ENCODE measurements around the gene PXDC1.

Gene PXDC1

GRCh38 chr6:3746696-3747095 is 4.8 kb downstream of the PXDC1 start:
- DNase-seq (ENCODE audit: low read depth), result no peak

- DNase-seq (ENCODE audit: low read depth), result no peak
Observed at GRCh38 chr6:3746119-3746691, 5.3 kb downstream of the PXDC1 start.

- DNase-seq (ENCODE audit: low read depth), result no peak
Observed at GRCh38 chr6:3745566-3746118, 5.9 kb downstream of the PXDC1 start.

- no peak for DNase-seq (ENCODE audit: low read depth)
Observed at GRCh38 chr6:3744901-3745470, 6.5 kb downstream of the PXDC1 start.

- no peak for DNase-seq (ENCODE audit: low read depth)
Observed at GRCh38 chr6:3744211-3744900, 7.2 kb downstream of the PXDC1 start.

- no peak for DNase-seq (ENCODE audit: low read depth)
Observed at GRCh38 chr6:3743541-3743940, 8.0 kb downstream of the PXDC1 start.

- DNase-seq (ENCODE audit: low read depth), result peak; percentile 88
Observed at GRCh38 chr6:3742426-3743344, 8.8 kb downstream of the PXDC1 start.

- DNase-seq (ENCODE audit: low read depth), result no peak
Observed at GRCh38 chr6:3742076-3742425, 9.5 kb downstream of the PXDC1 start.

- no peak for DNase-seq (ENCODE audit: low read depth)
Observed at GRCh38 chr6:3741477-3741871, 10.0 kb downstream of the PXDC1 start.

- no peak for DNase-seq (ENCODE audit: low read depth)
Observed at GRCh38 chr6:3740551-3741476, 10.7 kb downstream of the PXDC1 start.

GRCh38 chr6:3739311-3739897 is 12.1 kb downstream of the PXDC1 start:
- DNase-seq (ENCODE audit: low read depth), result no peak

- no peak for DNase-seq (ENCODE audit: low read depth)
Observed at GRCh38 chr6:3738381-3739131, 13.0 kb downstream of the PXDC1 start.

- no peak for DNase-seq (ENCODE audit: low read depth)
Observed at GRCh38 chr6:3737831-3738210, 13.7 kb downstream of the PXDC1 start.

GRCh38 chr6:3737149-3737830 is 14.2 kb downstream of the PXDC1 start:
- no peak for DNase-seq (ENCODE audit: low read depth)

- no peak for DNase-seq (ENCODE audit: low read depth)
Observed at GRCh38 chr6:3735029-3735605, 16.4 kb downstream of the PXDC1 start.

- no peak for DNase-seq (ENCODE audit: low read depth)
Observed at GRCh38 chr6:3734023-3734422, 17.5 kb downstream of the PXDC1 start.

- no peak for DNase-seq (ENCODE audit: low read depth)
Observed at GRCh38 chr6:3733321-3733925, 18.1 kb downstream of the PXDC1 start.

- DNase-seq (ENCODE audit: low read depth), result no peak
Observed at GRCh38 chr6:3732345-3733141, 19.0 kb downstream of the PXDC1 start.

Data from stimulated activated CD8-positive, alpha-beta memory T cell treated with anti-CD3 and anti-CD28 coated beads, Interleukin-7, amount 100 ng/mL, for 24 hours (primary cell).